Skeletal muscle tissue (tissue), 4 donors: ENCODE results near the gene YPEL4. TPM values are rescaled to one million over a fixed set of nuclear protein-coding genes. Genes with fewer than 3 reads are reported as not detected.
A peak's percentile ranks its signal among the peaks of the same experiment; 100 is the strongest.
"Not testable (repeated sequence)": the region's sequence is repeated elsewhere in the genome, so short reads cannot be mapped to it uniquely, and the experiment has no call there.

ENCODE experiments used
- H3K27ac ChIP-seq: one replicate; pipeline ENCODE4 v1.7.0; 2013; ENCODE audit warnings: mild to moderate bottlenecking, low read depth, low read length, inconsistent platforms
- H3K27me3 ChIP-seq, 3 donors: one replicate each; pipeline ENCODE4 v1.7.0; 2013; ENCODE audit warnings: low read length in 3 of 3; ENCODE audit not compliant: control insufficient read depth in 3 of 3, insufficient read depth in 3 of 3
- H3K36me3 ChIP-seq, 3 donors: one replicate each; pipeline ENCODE4 v1.7.0; 2013; ENCODE audit warnings: low read length in 3 of 3; ENCODE audit not compliant: control insufficient read depth in 3 of 3, insufficient read depth in 3 of 3
- H3K4me1 ChIP-seq, 3 donors: one replicate each; pipeline ENCODE4 v1.7.0; 2013; ENCODE audit warnings: low read length in 3 of 3, mild to moderate bottlenecking in 3 of 3; ENCODE audit not compliant: control insufficient read depth in 3 of 3, insufficient read depth in 3 of 3
- H3K4me3 ChIP-seq, 3 donors: one replicate each; pipeline ENCODE4 v1.7.0; 2013; ENCODE audit warnings: low read length in 3 of 3
- H3K9ac ChIP-seq, 3 donors: one replicate each; pipeline ENCODE4 v1.7.0; 2013; ENCODE audit warnings: low read length in 3 of 3, mild to moderate bottlenecking in 3 of 3, moderate library complexity in 2 of 3, low read depth in 1 of 3
- H3K9me3 ChIP-seq, 3 donors: one replicate each; pipeline ENCODE4 v1.7.0; 2013; ENCODE audit warnings: low read length in 3 of 3; ENCODE audit not compliant: control insufficient read depth in 3 of 3
- total RNA-seq: library from RNA; depleted of rRNA; stranded (reverse); fragments of >200 nt; gene quantifications from one replicate; pipeline ENCODE4 v1.2.3, GENCODE V29; 2014
- donor health status: Osteomylitis.

The YPEL4 gene
- 0.52 TPM for total RNA-seq

DNA sequence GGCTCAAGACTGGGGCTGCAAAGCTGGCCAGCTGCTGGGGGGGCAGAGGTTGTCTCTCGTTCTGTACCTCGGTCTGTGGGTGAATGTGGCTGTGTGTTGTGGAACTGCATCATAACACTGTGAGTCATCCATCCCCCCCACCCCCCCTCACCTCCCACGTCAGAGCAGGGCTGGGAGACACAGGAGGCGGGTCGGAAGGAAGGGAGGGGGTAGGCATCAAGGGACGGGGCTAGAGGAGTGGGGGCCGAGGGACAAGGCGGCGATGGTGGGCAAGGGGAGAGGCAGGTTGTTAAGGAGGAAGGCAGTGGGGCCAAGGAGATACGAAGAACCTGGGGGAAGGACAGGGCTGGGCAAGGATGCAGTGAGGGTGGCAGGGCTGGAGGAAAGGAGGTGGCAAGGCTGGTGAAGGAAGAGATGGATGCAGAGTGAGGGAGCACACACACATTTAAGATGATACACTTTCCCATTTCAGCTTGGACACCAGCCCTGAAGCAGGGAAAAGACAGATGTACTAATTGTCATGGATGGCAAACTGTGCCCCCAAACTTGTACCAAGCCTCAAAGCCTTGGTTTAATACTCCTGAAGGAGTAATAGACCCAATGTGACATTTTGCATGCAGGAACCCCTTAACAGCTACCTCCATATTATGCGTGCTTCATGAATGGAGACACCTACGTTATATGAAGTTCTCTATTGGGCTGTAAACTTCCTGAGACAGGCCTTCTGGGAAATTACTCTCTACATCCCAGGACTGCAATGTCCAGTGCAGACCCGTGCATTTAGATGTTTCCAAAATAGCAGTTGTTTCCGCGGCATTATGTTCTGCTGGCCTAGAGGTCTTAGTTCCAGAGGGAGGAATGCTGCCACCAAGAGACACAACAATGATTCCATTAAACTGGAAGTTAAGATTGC is at the start of gene YPEL4:
YPEL4 (minus strand) TSS at position 87 of the 913 bp plus-strand sequence. CDS start 2,805 bp downstream, outside the sequence.
- Histone ChIP-seq H3K27me3 (peaks cover 40 to 53% (median 44%) of the 10 kb centered on the region in 3 donors), H3K4me1 (peaks cover 26 to 41% (median 31%) of the 10 kb centered on the region in 3 donors), H3K27ac (no peak within 1 kb of the TSS), H3K9ac (peak within 1 kb of the TSS; percentile 20 to 50 (median 32)), H3K4me3 (peak within 1 kb of the TSS; percentile 67 to 75 (median 68)), H3K9me3 (no peaks in the 10 kb centered on the region), H3K36me3 (no peaks in the 10 kb centered on the region)

GRCh38 chr11:57698843-57699365 is 49.2 kb upstream of the YPEL4 start:
- H3K36me3 ChIP-seq = peaks cover 60 to 75% (median 61%) of the 10 kb centered on the region in 3 donors
- H3K9ac ChIP-seq = peak overlapping the region in 1 of 3 donors; percentile 14
- H3K9me3 ChIP-seq = no peaks in the 10 kb centered on the region
- H3K4me3 ChIP-seq = no peak overlapping the region
- H3K27me3 ChIP-seq = no peaks in the 10 kb centered on the region
- no peak overlapping the region for H3K27ac ChIP-seq
- no peaks in the 10 kb centered on the region for H3K4me1 ChIP-seq

GRCh38 chr11:57690474-57690873 is 40.8 kb upstream of the YPEL4 start:
- not testable (repeated sequence) for H3K9me3 ChIP-seq, H3K9ac ChIP-seq, H3K27me3 ChIP-seq, H3K4me1 ChIP-seq, H3K4me3 ChIP-seq, H3K27ac ChIP-seq
- H3K36me3 ChIP-seq = peaks cover 52 to 64% (median 56%) of the 10 kb centered on the region in 3 donors

DNA sequence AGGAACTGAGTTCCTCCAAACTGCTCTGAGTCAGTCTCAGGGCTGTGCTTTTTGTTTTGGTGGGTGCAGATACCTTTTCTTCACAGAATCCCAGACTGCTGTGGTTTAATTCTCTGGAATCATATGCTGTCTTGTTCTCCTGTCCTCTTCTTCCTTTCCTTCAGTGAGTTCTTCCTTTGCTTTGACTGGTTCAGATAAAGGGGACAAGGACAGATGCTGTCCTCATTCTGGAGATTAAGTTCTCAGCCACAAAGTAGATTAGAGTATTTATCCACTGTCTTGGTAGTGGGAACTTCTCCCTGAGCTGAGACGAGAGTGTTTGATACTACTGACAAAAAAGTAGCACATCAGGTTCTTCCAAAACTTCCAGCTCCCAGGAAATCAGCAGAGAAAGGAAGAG is 31.5 kb upstream of the YPEL4 start:
- peaks cover 5 to 34% (median 29%) of the 10 kb centered on the region in 3 donors for H3K36me3 ChIP-seq
- no peaks in the 10 kb centered on the region for H3K9me3 ChIP-seq
- H3K4me1 ChIP-seq = peaks cover 0 to 5% (median 4%) of the 10 kb centered on the region in 3 donors
- no peak overlapping the region for H3K27ac ChIP-seq
- no peak overlapping the region for H3K4me3 ChIP-seq
- H3K27me3 ChIP-seq = no peaks in the 10 kb centered on the region
- no peak overlapping the region for H3K9ac ChIP-seq

DNA sequence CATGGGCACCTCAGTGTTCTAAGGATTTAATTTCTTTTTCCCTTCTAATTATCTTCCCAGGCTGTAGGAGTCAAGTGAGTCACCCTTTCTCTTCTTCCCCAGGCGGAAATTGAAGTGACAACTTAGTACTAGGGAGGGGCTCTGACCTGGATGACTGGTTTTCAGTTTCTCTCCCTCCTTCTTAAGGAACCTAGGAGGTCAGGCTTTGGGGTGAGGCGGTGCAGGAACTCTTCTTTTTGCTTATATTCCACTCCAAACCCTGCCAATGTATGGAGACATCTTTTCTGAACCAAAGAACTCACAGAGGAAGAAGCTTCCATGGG is 30.8 kb upstream of the YPEL4 start:
- Histone ChIP-seq H3K4me3 (no peak overlapping the region), H3K4me1 (peaks cover 0 to 5% (median 4%) of the 10 kb centered on the region in 3 donors), H3K9me3 (no peaks in the 10 kb centered on the region), H3K27me3 (no peaks in the 10 kb centered on the region), H3K36me3 (peaks cover 7 to 31% (median 28%) of the 10 kb centered on the region in 3 donors), H3K27ac (no peak overlapping the region), H3K9ac (no peak overlapping the region)

DNA sequence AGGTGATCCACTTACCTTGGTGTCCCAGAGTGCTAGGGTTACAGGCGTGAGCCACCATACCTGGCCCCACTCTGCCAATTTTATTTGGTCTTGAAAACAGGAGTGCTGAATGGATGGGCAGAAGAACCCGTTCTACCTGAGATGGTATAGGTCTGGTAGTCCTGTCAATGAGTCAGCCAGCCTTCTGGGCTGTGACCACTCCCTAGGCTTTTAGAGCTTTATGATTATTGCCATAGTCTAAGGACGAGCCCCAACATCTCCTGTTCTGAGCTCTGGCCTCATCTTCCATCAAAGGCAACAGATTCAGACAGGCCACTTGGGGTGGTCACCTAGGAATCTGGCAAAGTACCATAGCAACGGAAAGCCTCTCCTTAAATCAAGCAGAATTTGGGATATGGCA is 29.7 kb upstream of the YPEL4 start:
- Histone ChIP-seq H3K27me3 (no peaks in the 10 kb centered on the region), H3K4me1 (peaks cover 0 to 5% (median 4%) of the 10 kb centered on the region in 3 donors), H3K9me3 (no peaks in the 10 kb centered on the region), H3K4me3 (no peak overlapping the region), H3K9ac (peak overlapping the region in 1 of 3 donors; percentile 20), H3K27ac (no peak overlapping the region), H3K36me3 (peaks cover 8 to 32% (median 18%) of the 10 kb centered on the region in 3 donors)

DNA sequence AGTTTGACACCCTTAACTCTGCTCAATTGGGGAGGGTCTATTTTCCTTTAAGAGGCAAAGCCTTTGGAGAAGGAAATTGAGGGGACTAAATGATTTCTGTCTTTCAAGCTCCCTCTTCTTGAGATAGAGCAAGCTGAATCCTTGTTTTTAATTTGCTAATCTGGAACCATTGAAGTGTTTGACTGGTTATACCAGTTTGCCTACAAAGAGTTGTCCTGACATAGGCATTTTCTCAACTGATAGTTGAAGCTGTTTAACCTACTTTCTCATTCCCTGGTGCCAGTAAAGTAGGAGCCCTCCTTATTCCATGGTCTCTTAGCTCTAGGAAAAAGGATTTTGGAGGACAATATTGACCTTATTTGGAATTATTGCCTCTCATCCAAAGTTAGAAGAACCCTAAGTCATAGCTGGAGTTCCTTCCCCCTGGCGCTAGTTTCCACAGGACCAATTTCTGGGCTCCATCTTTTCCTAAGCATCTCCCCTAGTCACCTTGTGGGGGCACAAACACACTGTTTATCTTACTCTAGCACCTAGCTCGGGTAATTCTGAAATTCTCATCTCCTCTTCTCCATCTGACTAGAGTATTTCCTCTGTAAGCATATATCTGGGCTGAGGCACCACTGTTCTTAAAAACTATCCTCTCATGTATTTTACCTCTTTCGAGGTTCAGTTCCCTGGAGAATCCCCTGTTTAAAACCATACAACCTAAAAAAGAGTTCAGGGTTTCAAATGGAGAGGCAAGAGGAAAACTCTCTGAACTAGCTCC is 25.6 kb upstream of the YPEL4 start:
- no peaks in the 10 kb centered on the region for H3K9me3 ChIP-seq
- no peak overlapping the region for H3K9ac ChIP-seq
- peaks cover 2 to 5% (median 4%) of the 10 kb centered on the region in 3 donors for H3K4me1 ChIP-seq
- H3K27me3 ChIP-seq = no peaks in the 10 kb centered on the region
- H3K27ac ChIP-seq = no peak overlapping the region
- peaks cover 16 to 44% (median 27%) of the 10 kb centered on the region in 3 donors for H3K36me3 ChIP-seq
- H3K4me3 ChIP-seq = no peak overlapping the region

DNA sequence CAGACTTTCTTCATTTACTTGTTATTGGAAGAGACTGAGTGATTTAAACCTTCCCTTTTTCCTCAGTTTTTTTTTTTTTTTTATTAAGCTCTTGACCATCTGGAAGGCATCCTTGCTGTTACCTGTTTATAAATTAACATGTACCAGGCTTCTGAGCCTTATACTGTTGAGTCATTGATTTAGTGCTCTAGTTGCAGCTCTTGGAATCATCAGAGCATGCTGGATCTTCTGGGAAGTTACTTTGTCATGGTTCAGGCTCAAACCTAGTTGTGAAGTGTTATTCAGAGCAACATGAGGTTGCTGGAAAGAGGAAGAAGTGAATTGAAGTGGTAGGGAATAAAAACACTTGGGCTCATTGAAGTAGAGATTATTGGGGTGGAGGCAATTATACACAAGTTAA is 24.5 kb upstream of the YPEL4 start:
- Histone ChIP-seq H3K4me1 (peaks cover 6 to 11% (median 10%) of the 10 kb centered on the region in 3 donors), H3K9me3 (no peaks in the 10 kb centered on the region), H3K27me3 (no peaks in the 10 kb centered on the region), H3K4me3 (no peak overlapping the region), H3K9ac (no peak overlapping the region), H3K27ac (no peak overlapping the region), H3K36me3 (peaks cover 14 to 38% (median 27%) of the 10 kb centered on the region in 3 donors)

GRCh38 chr11:57668434-57668782 is 18.7 kb upstream of the YPEL4 start:
- Histone ChIP-seq H3K27ac (peak overlapping the region; percentile 91), H3K4me1 (peaks cover 21 to 24% (median 22%) of the 10 kb centered on the region in 3 donors), H3K4me3 (peak overlapping the region; percentile 82 to 97 (median 95)), H3K9ac (peak overlapping the region; percentile 94 to 98 (median 98)), H3K9me3 (no peaks in the 10 kb centered on the region), H3K36me3 (peaks cover 11 to 15% (median 15%) of the 10 kb centered on the region in 3 donors), H3K27me3 (no peaks in the 10 kb centered on the region)
